GM23338 (cell line): ENCODE measurements around the gene SSU72. TPM values are rescaled to one million over a fixed set of nuclear protein-coding genes. Genes with fewer than 3 reads are reported as not detected.

Experiments
- ATAC-seq: fragments of 200-7000 bp; cut with Tn5 transposase; 3 replicates; pipeline ENCODE4 v1.9.1; 2020
- DNase-seq: peaks from one replicate; pipeline ENCODE4 v3.0.0-alpha.2; 2015; ENCODE audit warnings: low spot score
- H2AFZ ChIP-seq: fragments of 200-600 bp; sonication (generic); 2 replicates; pipeline ENCODE4 v1.8.0; 2016; ENCODE audit warnings: antibody characterized with exemption, mild to moderate bottlenecking, moderate library complexity
- H3F3A ChIP-seq: fragments of 200-600 bp; sonication (generic); replicated peaks from 2 replicates; pipeline ENCODE4 v1.8.0; 2017; ENCODE audit warnings: antibody characterized with exemption, mixed run types, low read depth
- H3K27ac ChIP-seq: fragments of 200-600 bp; sonication (generic); 2 replicates; pipeline ENCODE4 v1.6.1; 2016; ENCODE audit warnings: low read depth
- H3K27me3 ChIP-seq: fragments of 200-600 bp; sonication (generic); 2 replicates; pipeline ENCODE4 v1.8.0; 2016; ENCODE audit warnings: mild to moderate bottlenecking, mixed run types, moderate library complexity; ENCODE audit not compliant: insufficient read depth
- H3K36me3 ChIP-seq: fragments of 200-600 bp; sonication (generic); 2 replicates; pipeline ENCODE4 v1.8.0; 2016; ENCODE audit warnings: mild to moderate bottlenecking; ENCODE audit not compliant: insufficient read depth
- H3K4me1 ChIP-seq: fragments of 200-600 bp; sonication (generic); 2 replicates; pipeline ENCODE4 v1.8.0; 2016; ENCODE audit warnings: mild to moderate bottlenecking, moderate library complexity; ENCODE audit not compliant: insufficient read depth
- H3K4me2 ChIP-seq: fragments of 200-600 bp; sonication (generic); 2 replicates; pipeline ENCODE4 v1.7.1; 2017; ENCODE audit warnings: mixed run types
- H3K4me3 ChIP-seq: fragments of 200-600 bp; sonication (generic); 2 replicates; pipeline ENCODE4 v1.6.1; 2016; ENCODE audit warnings: mixed run types
- H3K79me2 ChIP-seq: fragments of 200-600 bp; sonication (generic); replicated peaks from 2 replicates; pipeline ENCODE4 v1.8.0; 2017; ENCODE audit warnings: mild to moderate bottlenecking; ENCODE audit not compliant: insufficient read depth
- H3K9me2 ChIP-seq: fragments of 200-600 bp; sonication (generic); 2 replicates; pipeline ENCODE4 v1.8.0; 2017; ENCODE audit not compliant: insufficient read depth
- H4K20me1 ChIP-seq: fragments of 200-600 bp; sonication (generic); replicated peaks from 2 replicates; pipeline ENCODE4 v1.8.0; 2017; ENCODE audit warnings: mild to moderate bottlenecking; ENCODE audit not compliant: insufficient read depth
- H3K27ac Mint-ChIP-seq: 2 replicates; pipeline ENCODE4 v1.8.0; 2020; ENCODE audit warnings: inconsistent platforms, mild to moderate bottlenecking, moderate library complexity, mixed read lengths
- H3K27me3 Mint-ChIP-seq: 3 replicates; pipeline ENCODE4 v1.8.0; 2022; ENCODE audit warnings: low read depth, mild to moderate bottlenecking, moderate library complexity, mixed read lengths, inconsistent platforms; ENCODE audit not compliant: insufficient read depth, poor library complexity
- H3K36me3 Mint-ChIP-seq: 3 replicates; pipeline ENCODE4 v1.8.0; 2021; ENCODE audit warnings: low read depth, mild to moderate bottlenecking, inconsistent platforms, moderate library complexity, mixed read lengths
- H3K4me1 Mint-ChIP-seq: 3 replicates; pipeline ENCODE4 v1.8.0; 2020; ENCODE audit warnings: mild to moderate bottlenecking, inconsistent platforms, mixed read lengths
- H3K4me3 Mint-ChIP-seq: 3 replicates; pipeline ENCODE4 v1.8.0; 2021; ENCODE audit warnings: moderate library complexity, mild to moderate bottlenecking, inconsistent platforms, mixed read lengths
- H3K9me3 Mint-ChIP-seq: 3 replicates; pipeline ENCODE4 v1.8.0; 2020; ENCODE audit warnings: moderate library complexity, mild to moderate bottlenecking, inconsistent platforms, mixed read lengths
- CTCF ChIP-seq, 2 experiments: fragments of 200-600 bp in 1 of 2; sonication (generic) in 1 of 2; conservative IDR thresholded peaks; 2 replicates each; pipeline versions ENCODE4 v1.5.1 to v1.6.1; 2016 to 2017; ENCODE audit warnings: antibody characterized with exemption in 2 of 2, low read depth in 2 of 2, mild to moderate bottlenecking in 2 of 2, moderate library complexity in 1 of 2
- ETS1 ChIP-seq: IDR thresholded peaks from 2 replicates; pipeline ENCODE4 v1.6.1; 2016; ENCODE audit warnings: antibody characterized with exemption
- EZH2 ChIP-seq: fragments of 200-600 bp; sonication (generic); IDR thresholded peaks from one replicate; pipeline ENCODE4 v1.8.0; 2017; ENCODE audit warnings: antibody characterized with exemption, mild to moderate bottlenecking, low read depth; ENCODE audit not compliant: unreplicated experiment
- JUNB ChIP-seq: IDR thresholded peaks from one replicate; pipeline ENCODE4 v1.6.1; 2016; ENCODE audit warnings: antibody characterized with exemption; ENCODE audit not compliant: unreplicated experiment
- NANOG ChIP-seq: IDR thresholded peaks from 2 replicates; pipeline ENCODE4 v1.6.1; 2016; ENCODE audit warnings: antibody characterized with exemption, borderline replicate concordance
- STAT1 ChIP-seq: IDR thresholded peaks from one replicate; pipeline ENCODE4 v1.6.1; 2016; ENCODE audit warnings: antibody characterized with exemption; ENCODE audit not compliant: unreplicated experiment
- ZNF331 ChIP-seq: fragments of 250-450 bp; sonication (Bioruptor Pico); IDR thresholded peaks from 2 replicates; pipeline ENCODE4 v1.5.0; 2020; ENCODE audit warnings: low read depth, mild to moderate bottlenecking, moderate library complexity
- ZNF462 ChIP-seq: fragments of 250-450 bp; sonication (Bioruptor Pico); IDR thresholded peaks from 2 replicates; pipeline ENCODE4 v1.5.0; 2020; ENCODE audit warnings: mild to moderate bottlenecking, moderate library complexity
- polyA plus RNA-seq: library from polyadenylated mRNA; unstranded; fragments of >200 nt; fragmentation: Nextera tagmentation; extraction: Ambion mirVana; gene quantifications from 2 replicates; pipeline ENCODE4 v1.2.1, GENCODE V29; 2016
- total RNA-seq: library from RNA; depleted of rRNA; stranded (reverse); fragments of >200 nt; shearing (Covaris generic); gene quantifications from 2 replicates; pipeline ENCODE4 v1.2.3, GENCODE V29; 2014

SSU72 gene
- total and polyA plus RNA-seq, 2 experiments from 2014 or later = 148 to 248 TPM

- Mint-ChIP-seq H3K4me1 (no peaks in the 10 kb centered on the region; the same call in 2 of the 3 replicates), H3K4me3 (no peak overlapping the region), H3K27ac (no peak overlapping the region), H3K36me3 (peaks cover 23% of the 10 kb centered on the region), H3K9me3 (no peaks in the 10 kb centered on the region; the same call in 2 of the 3 replicates), H3K27me3 (no peaks in the 10 kb centered on the region)
- TF ChIP-seq ETS1 (no peak), ZNF331 (CRISPR knock-in tag) (no peak), ZNF462 (CRISPR knock-in tag) (no peak), JUNB (no peak), EZH2 (no peak), NANOG (no peak), STAT1 (no peak), CTCF (conservative IDR thresholded peaks at IDR 0.05; ENCODE audit: low read depth in 2 of 2) (no peak)
- Histone ChIP-seq H3K4me3 (no peak overlapping the region), H3K36me3 (no peaks in the 10 kb centered on the region), H3K4me1 (no peaks in the 10 kb centered on the region), H3K27me3 (no peaks in the 10 kb centered on the region), H3K79me2 (no peaks in the 10 kb centered on the region; the same call in 1 of the 2 replicates), H2AFZ (no peak overlapping the region), H3K27ac (no peak overlapping the region), H3F3A (peaks cover 13% of the 10 kb centered on the region), H3K9me2 (no peaks in the 10 kb centered on the region), H3K4me2 (no peak overlapping the region), H4K20me1 (peaks cover 13% of the 10 kb centered on the region; the same call in 1 of the 2 replicates)
- no peak for DNase-seq
- no peak for ATAC-seq
Measured at GRCh38 chr1:1547011-1547410, 27.7 kb downstream of the SSU72 start.
